ENCODE measurements around the gene RALGPS2.

RALGPS2 gene

DNA sequence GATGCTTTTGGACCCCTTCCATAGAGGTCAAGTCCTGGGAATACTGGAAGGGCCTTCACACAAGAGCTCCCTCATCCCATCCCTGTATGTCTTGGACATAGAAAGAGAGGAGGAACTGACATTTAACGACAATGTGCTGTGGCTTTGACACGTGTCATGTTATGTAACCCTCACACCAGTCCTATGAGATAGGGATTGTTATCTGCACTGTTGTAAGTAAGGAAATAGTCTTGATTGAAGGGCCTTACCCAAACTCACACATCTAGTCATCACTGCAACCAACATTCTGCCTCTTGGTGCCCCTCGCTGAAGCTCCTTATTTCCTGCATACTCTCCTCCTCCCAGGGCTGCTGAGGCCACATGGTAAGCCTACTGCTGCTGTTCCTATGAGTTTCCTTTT is 209.5 kb downstream of the RALGPS2 start:
- no peak for DNase-seq (ENCODE audit: low read depth, low spot score)
- no peaks in the 10 kb centered on the region for H3K9me3 ChIP-seq (ENCODE audit: low read depth, low read length)
- H3K4me3 ChIP-seq = no peak overlapping the region
- H3K27ac ChIP-seq = no peak overlapping the region
- TF ChIP-seq POLR2AphosphoS5 (IDR thresholded peaks at IDR 0.05; ENCODE audit: borderline replicate concordance, low read depth, low read length) (no peak), FOXP2 (optimal IDR thresholded peaks at IDR 0.05; ENCODE audit: control extremely low read depth, extremely low read length, insufficient read depth) (no peak), EZH2 (IDR thresholded peaks at IDR 0.05) (no peak)
- no peak overlapping the region for H3K9ac ChIP-seq (ENCODE audit: insufficient read length)
- no peaks in the 10 kb centered on the region for H3K36me3 ChIP-seq (ENCODE audit: insufficient read depth, low read length)

DNA sequence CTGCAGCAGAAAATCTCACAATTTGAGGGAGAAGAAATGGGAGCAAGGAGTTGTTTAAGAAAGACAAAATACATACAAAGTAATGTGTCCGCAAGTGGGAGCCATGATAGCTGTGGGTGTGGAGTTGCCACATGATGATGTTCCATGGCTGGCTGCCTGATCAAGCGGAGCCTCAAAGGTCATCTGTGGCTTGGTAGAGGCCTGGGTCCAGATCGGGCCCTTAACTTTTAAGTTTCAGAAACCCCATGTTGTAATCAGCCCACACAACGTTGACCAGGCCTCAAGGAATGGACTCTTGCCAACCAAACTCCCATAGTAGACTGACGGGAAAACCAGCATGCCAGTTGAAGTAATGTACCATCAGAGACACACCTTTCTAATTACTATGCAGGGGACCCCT is 210.6 kb downstream of the RALGPS2 start:
- H3K36me3 ChIP-seq (ENCODE audit: insufficient read depth, low read length) = no peaks in the 10 kb centered on the region
- DNase-seq (ENCODE audit: low read depth, low spot score) = no peak
- H3K4me3 ChIP-seq = no peak overlapping the region
- H3K9ac ChIP-seq (ENCODE audit: insufficient read length) = no peak overlapping the region
- no peak overlapping the region for H3K27ac ChIP-seq
- no peaks in the 10 kb centered on the region for H3K9me3 ChIP-seq (ENCODE audit: low read depth, low read length)
- TF ChIP-seq EZH2 (IDR thresholded peaks at IDR 0.05) (no peak), POLR2AphosphoS5 (IDR thresholded peaks at IDR 0.05; ENCODE audit: borderline replicate concordance, low read depth, low read length) (no peak), FOXP2 (optimal IDR thresholded peaks at IDR 0.05; ENCODE audit: control extremely low read depth, extremely low read length, insufficient read depth) (no peak)

DNA sequence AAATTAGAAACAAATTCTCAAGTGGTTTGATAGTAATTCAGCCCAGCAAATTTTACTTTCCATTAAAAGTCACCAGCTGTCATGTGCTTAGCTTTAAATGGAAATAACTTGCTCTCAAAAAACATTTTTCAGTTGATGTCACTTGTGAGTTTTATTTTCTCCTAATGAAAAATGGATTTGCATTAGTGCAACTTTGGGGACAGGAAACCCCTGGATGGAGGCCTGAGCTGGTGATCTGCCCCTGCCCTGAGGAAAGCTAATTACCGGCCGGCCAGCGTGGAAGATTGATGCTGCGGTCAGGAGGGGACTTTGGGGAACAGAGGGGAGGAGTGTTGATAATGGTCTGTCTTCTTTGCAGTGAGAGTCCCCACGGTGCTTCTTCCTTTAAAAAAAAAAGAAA is 212.7 kb downstream of the RALGPS2 start:
- no peak overlapping the region for H3K9ac ChIP-seq (ENCODE audit: insufficient read length)
- no peak for TF ChIP-seq EZH2 (IDR thresholded peaks at IDR 0.05)
- no peak for TF ChIP-seq POLR2AphosphoS5 (IDR thresholded peaks at IDR 0.05; ENCODE audit: borderline replicate concordance, low read depth, low read length)
- TF ChIP-seq FOXP2 (optimal IDR thresholded peaks at IDR 0.05; ENCODE audit: control extremely low read depth, extremely low read length, insufficient read depth) = no peak
- H3K9me3 ChIP-seq (ENCODE audit: low read depth, low read length) = no peaks in the 10 kb centered on the region
- H3K4me3 ChIP-seq = no peak overlapping the region
- DNase-seq (ENCODE audit: low read depth, low spot score) = no peak
- no peaks in the 10 kb centered on the region for H3K36me3 ChIP-seq (ENCODE audit: insufficient read depth, low read length)
- no peak overlapping the region for H3K27ac ChIP-seq

DNA sequence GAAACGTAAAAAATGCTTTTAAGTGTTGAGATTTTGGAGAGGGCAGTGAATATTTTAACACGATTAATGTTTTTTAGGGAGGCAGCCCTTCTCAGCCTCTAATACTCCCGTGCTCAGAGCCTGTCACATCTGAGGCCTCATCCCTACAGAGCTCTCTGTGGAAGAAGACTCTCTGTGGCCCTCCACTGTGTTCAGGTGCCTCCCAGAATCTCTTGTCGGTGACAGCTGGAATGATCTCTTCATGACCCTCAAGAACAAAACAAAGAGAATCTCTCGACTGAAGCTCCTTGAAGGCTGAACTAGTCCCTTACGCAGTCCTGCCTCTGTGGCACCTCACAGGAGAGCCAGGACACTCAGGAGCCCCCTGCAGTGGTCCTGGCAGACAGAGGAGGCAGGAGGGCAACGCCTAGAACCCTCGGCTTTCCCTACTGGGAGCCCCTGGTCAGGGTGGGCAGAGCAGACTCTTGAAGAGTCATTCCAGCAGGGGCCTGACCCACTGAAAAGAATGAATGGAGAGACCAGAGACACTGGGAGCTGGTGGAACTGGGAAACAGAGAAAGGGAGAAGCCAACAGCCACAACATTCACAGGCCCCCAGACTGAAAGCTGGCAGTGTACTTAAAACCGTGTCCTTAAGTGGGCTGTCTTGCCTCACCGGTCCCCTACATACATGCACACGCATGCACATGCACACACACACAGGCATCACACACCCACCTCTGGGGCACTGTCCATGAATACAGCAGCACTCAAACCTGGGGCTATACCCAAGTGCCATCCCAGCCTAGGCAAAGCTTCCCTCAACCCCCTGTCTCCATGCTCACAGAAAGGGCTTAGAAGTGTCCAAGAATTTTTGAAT is 213.3 kb downstream of the RALGPS2 start:
- H3K9ac ChIP-seq (ENCODE audit: insufficient read length) = no peak overlapping the region

DNA sequence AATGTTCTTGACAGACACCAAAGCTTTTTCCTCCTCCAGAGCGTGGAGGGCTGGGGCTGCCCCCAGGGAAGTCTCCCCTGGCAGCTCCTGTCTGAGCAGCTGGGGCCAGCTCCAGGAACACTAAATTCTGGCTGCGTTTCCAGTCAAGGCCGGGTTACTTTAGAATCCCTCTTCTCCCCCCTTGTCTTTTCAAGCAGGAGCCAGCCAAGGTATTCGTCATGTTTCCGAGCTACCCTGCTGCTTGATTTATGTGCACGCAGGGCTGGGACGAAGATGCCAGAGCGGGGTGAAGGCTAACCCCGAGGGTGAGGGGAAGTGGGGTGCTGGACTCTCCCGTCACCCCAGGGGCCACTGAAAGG is 213.9 kb downstream of the RALGPS2 start:
- Histone ChIP-seq H3K9me3 (ENCODE audit: low read depth, low read length) (no peaks in the 10 kb centered on the region), H3K9ac (ENCODE audit: insufficient read length) (no peak overlapping the region), H3K27ac (no peak overlapping the region), H3K4me3 (no peak overlapping the region), H3K36me3 (ENCODE audit: insufficient read depth, low read length) (no peaks in the 10 kb centered on the region)
- TF ChIP-seq FOXP2 (optimal IDR thresholded peaks at IDR 0.05; ENCODE audit: control extremely low read depth, extremely low read length, insufficient read depth) = no peak
- TF ChIP-seq POLR2AphosphoS5 (IDR thresholded peaks at IDR 0.05; ENCODE audit: borderline replicate concordance, low read depth, low read length) = no peak
- no peak for TF ChIP-seq EZH2 (IDR thresholded peaks at IDR 0.05)
- DNase-seq (ENCODE audit: low read depth, low spot score) = no peak

More for the DNA sequence above, 213.3 kb downstream of the RALGPS2 start:
- H3K9me3 ChIP-seq (ENCODE audit: low read depth, low read length) = no peaks in the 10 kb centered on the region
- no peak for DNase-seq (ENCODE audit: low read depth, low spot score)
- TF ChIP-seq EZH2 (IDR thresholded peaks at IDR 0.05) (no peak), FOXP2 (optimal IDR thresholded peaks at IDR 0.05; ENCODE audit: control extremely low read depth, extremely low read length, insufficient read depth) (no peak), POLR2AphosphoS5 (IDR thresholded peaks at IDR 0.05; ENCODE audit: borderline replicate concordance, low read depth, low read length) (no peak)
- no peak overlapping the region for H3K27ac ChIP-seq
- H3K4me3 ChIP-seq = no peak overlapping the region
- no peaks in the 10 kb centered on the region for H3K36me3 ChIP-seq (ENCODE audit: insufficient read depth, low read length)

DNA sequence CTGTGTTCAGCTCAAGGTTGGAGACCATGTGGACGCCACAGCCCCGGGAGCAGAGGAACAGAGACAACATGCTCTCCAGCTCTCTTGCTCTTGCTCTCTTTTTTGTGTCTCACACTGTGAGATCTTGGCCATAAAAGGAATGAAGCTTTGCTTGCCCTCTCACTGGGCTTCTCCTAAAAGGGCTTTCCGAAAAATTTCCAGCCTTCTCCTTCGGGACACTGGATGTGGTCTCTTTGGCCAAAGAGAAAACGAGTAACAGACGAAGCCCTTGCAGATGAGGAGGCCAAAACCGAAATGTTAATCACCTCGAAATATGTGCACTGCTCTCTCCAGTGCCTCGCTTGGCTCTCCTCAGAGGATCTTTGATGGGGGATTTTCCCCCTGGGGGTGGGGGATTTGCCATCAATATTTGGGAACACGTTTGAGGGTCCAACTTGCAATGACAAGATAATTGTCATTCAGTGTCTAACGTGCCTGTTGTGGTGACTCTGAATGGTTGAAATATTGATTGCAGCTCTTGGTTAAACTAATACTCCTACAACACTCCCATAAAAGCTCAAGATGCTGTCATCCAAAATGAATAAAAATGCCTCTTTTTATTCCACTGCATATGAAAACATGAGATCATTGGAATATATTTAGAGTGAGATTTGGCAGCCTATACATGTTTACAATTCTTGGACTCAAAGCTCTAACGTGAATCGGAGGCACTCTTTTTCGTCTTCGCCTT is 214.5 kb downstream of the RALGPS2 start:
- H3K36me3 ChIP-seq (ENCODE audit: insufficient read depth, low read length) = no peaks in the 10 kb centered on the region
- TF ChIP-seq EZH2 (IDR thresholded peaks at IDR 0.05) (no peak), POLR2AphosphoS5 (IDR thresholded peaks at IDR 0.05; ENCODE audit: borderline replicate concordance, low read depth, low read length) (no peak), FOXP2 (optimal IDR thresholded peaks at IDR 0.05; ENCODE audit: control extremely low read depth, extremely low read length, insufficient read depth) (no peak)
- no peak overlapping the region for H3K27ac ChIP-seq
- no peaks in the 10 kb centered on the region for H3K9me3 ChIP-seq (ENCODE audit: low read depth, low read length)
- H3K4me3 ChIP-seq = no peak overlapping the region
- H3K9ac ChIP-seq (ENCODE audit: insufficient read length) = no peak overlapping the region
- DNase-seq (ENCODE audit: low read depth, low spot score) = no peak

DNA sequence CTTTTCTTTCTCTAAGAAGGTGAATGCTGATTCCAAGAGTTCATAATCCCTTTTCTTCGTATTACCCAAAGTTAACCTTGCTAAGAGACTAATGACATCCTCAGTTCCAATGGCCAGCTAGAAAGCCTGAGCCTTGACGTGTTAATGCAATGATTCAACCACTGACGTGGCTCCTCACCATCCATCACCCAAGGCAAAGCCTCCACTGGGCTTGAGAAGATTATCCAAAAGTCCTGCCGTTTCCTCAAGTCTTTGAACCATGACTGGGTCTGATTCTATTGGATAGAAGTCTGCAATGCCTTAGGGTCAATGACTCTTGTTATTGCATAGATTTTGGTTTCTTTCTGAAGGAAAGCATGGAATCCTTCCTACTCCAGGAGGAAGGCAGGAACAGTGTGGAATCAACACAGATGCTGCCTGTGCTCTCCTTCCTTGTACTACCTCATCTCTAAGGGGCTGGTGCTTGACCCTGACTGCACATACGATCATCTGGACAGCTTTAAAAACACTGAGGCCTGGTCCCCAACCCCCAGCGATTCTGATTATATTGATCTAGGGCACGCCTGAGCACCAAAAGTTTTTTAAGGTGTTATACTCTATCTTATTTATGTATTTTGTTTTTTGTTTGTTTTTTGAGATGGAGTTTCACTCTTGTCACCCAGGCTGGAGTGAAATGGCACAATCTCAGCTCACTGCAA is 215.2 kb downstream of the RALGPS2 start:
- Histone ChIP-seq H3K9me3 (ENCODE audit: low read depth, low read length) (no peaks in the 10 kb centered on the region), H3K4me3 (no peak overlapping the region), H3K9ac (ENCODE audit: insufficient read length) (no peak overlapping the region), H3K27ac (no peak overlapping the region), H3K36me3 (ENCODE audit: insufficient read depth, low read length) (no peaks in the 10 kb centered on the region)
- TF ChIP-seq EZH2 (IDR thresholded peaks at IDR 0.05) (no peak), POLR2AphosphoS5 (IDR thresholded peaks at IDR 0.05; ENCODE audit: borderline replicate concordance, low read depth, low read length) (no peak)
- no peak for DNase-seq (ENCODE audit: low read depth, low spot score)

DNA sequence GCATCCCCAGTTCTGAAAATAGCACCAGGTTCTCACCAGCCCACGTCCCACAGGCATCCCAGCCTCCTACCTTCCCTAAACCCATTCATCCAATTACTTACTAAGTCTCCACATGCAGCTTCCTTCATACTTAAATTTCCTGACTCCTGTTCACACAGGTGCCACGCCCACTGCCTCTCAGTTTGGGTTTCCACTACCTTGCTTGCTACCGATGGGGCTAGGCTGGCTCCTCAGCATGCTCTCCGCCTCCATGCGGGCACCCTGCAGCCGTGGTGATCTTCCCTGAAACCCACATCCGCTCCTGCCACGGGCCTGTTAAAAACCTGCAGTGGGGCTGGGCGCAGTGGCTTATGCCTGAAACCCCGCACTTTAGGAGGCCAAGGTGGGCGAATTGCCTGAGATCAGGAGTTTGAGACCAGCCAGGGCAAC is 216.2 kb downstream of the RALGPS2 start:
- DNase-seq (ENCODE audit: low read depth, low spot score) = no peak
- Histone ChIP-seq H3K9ac (ENCODE audit: insufficient read length) (no peak overlapping the region), H3K27ac (no peak overlapping the region), H3K36me3 (ENCODE audit: insufficient read depth, low read length) (no peaks in the 10 kb centered on the region), H3K4me3 (no peak overlapping the region), H3K9me3 (ENCODE audit: low read depth, low read length) (no peaks in the 10 kb centered on the region)
- no peak for TF ChIP-seq FOXP2 (optimal IDR thresholded peaks at IDR 0.05; ENCODE audit: control extremely low read depth, extremely low read length, insufficient read depth)
- no peak for TF ChIP-seq EZH2 (IDR thresholded peaks at IDR 0.05)
- no peak for TF ChIP-seq POLR2AphosphoS5 (IDR thresholded peaks at IDR 0.05; ENCODE audit: borderline replicate concordance, low read depth, low read length)

Data from SK-N-MC (cell line).